Tongue (tissue), 2 donors: ENCODE measurements around the gene SIM1. TPM values are rescaled to one million over a fixed set of nuclear protein-coding genes. Genes with fewer than 3 reads are reported as not detected.

Experiments
- DNase-seq: peaks from one replicate; pipeline ENCODE4 v3.0.0-alpha.2; 2015
- total RNA-seq: library from RNA; depleted of rRNA; stranded (reverse); fragments of >200 nt; gene quantifications from one replicate; pipeline ENCODE4 v1.2.3, GENCODE V29; 2014

SIM1 gene
- total RNA-seq, 1 donor from 2014 or later = 2.4 TPM

DNA sequence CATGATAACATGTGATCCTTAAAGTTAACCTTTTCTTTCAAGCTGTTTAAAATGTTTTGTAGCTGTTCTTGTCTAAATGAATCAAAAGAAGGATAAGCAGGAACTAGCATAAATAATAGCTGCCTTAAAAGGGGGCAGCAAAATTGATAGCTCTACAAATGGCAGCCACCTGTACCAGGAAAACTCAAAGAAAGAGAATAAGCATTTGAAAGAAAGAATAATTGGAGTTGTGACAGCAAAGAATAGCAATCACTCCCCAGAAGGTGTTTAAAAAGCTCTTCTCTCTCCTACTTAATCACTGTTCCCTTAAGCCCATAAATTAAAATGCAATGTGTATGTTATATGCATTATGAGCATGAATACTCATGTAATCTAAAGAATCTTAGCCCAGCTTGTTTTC, 114.6 kb downstream of the SIM1 start:
- no peak for DNase-seq

DNA sequence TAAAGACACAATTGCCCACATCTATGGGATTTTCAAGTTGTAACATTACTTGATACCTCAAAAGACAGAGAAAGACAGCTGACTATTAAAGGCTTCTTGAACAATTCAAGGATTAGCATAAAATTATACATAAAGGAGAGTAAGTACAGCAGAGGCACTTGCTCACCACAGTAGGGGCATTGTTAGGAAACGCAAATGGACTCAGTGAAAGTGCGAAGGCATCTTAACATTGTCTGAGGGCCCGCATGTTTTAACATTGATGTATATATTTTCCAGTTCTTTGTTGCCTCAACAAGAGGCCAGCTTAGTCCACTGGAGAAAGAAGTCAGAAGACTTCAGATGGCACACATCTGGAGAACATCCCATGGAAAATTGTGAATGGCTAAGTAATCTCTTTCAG, 115.4 kb downstream of the SIM1 start:
- no peak for DNase-seq

DNA sequence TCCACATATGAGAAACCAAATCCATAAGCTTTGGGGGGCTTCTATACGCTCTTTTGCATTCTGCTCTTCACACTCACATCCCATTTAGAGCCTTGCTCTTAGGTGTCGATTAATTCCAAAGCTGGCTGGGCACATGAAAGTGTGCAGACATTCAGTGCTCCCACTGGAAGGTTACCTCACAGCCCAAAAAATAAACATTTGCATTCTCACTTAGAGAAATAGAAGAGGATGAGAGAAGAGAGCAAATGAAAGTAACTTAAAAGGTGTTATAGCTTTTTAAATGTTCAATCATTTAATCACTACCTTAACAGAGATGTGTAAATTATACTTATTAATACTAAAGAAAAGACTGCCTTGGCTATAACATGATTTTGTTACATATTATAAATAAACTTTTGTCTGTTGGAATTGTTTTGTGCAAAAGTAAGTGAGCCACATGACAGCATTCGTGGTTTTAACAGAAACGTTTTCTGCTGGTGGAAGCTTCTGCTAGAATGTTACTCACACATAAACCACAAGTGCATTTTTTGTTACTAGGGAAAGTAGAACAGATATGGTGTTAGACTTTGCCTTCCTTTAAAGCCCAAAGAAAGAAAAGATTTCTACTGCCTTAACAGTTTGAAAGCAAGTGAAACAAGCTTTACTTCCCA, 116.7 kb downstream of the SIM1 start:
- DNase-seq = no peak

DNA sequence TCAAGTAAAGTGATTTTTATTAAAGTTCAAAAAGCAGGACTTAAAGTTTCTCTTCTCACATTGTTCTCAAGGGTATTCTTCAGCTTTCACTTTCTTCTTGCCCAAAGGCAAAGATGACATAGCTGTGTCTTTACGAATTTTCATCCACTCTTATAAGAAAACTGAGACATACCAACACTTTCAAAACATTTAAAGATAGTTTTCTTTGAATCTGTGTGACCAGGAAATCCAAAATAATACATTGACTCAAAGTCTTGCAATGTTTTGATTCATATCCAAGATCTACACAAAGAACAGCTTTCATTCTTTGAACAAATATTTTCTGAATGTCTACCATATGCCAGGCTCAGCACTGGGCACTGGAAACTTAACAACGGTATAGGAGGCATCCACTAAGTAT, 117.9 kb downstream of the SIM1 start:
- no peak for DNase-seq

DNA sequence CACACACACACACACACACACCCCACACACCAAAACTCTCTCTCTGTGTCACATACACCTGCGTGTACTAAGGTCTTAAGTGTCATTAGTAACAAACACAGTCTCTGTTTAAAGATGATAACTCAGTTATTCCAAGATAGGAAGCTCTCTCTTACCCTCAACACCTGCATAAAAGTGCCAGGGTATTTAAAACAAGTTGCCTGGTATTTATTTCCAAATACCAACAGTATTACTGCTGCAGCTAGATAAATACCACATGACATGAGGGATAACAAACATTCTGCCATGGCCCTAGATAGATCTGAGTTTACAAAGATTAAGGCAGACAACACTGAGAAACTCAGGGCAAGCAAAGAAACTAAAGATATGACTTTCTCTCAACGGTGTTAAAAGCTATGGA, 118.5 kb downstream of the SIM1 start:
- DNase-seq = no peak

DNA sequence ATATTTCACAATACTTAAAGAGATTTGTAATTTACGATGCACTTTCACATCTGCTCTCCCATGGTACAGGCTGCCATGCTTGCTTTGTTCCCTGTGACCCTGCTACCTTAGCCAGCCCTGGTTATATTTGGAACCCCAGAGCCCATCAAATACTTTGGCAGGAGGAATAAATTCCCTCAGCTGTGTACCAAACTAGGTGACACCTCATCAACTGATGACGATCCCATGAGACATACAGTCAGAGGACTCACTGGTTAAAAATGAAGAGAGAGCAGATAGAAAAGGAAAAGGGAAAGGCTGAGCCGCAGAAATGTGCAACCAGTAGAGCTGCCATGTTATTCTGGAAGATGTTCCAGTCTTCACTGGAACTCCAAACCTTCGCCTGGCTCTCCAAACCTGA, 120.0 kb downstream of the SIM1 start:
- no peak for DNase-seq

DNA sequence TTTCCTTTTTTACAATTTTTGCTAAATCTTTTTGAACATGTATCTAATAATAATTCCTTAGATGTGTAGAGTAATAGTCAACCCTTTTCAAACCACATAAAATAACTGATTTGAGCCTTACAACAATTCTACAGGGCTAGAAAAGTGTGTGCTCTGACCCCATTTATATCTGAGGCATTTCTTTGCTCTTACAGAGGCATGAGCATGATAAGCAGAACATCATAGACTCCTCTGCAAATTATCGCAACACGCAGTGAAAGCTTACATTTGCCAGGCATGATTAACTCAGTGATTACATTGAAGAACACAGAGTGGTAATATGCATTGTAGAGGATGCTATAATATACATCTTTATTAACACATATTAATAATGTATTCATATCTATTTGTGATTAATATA, 120.4 kb downstream of the SIM1 start:
- DNase-seq = no peak

DNA sequence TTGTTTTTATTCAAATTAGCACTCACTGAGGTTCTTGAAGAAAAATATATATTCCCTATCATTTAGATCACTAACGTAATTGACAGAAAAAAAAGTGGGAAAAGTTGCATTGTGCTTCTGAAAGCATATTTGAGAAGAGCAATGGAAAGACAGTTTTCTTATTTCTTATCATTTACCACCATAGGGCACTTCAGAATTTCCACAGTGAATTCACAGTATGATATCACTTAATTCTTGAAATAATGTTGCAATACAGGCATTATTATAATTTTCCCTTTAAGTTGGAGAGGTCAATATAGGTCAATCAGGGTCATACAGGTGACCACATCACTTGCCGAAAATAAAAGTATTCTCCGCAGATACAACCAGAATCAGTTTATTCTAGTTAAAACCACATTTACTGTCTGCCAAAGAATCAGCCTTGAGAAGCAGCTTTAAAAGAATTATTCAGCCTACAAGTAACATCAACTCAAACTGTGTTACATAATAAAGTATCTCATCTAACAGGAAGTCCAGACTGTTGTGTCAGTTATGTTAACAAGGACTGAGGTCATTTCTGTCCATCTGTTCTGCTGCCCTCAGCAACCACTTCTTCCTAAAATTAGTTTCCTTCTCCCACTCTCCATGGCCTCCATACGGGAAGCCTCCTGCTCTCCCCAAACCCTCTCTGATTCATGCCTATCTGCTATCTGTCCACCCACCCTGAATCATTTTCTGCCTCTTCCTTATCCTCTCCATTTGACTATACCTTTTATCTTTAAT, 121.2 kb downstream of the SIM1 start:
- DNase-seq = no peak

DNA sequence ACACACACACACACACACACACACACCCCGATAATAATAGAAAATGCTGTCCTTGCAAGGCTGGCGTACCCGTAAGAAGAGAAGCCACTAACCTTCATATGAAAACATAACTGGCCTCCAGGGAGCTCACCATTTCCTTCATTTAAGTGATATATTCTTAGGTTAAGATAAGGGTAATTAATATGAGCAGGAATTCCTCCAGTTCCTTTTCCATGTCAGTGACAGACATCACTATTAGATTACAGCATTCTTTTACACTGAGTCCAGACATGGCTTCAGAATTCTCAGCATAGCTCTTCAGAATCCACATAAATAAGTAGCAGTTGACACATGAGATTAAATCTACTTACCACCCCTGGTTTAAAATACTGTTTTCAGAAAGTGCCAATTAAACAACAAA, 121.9 kb downstream of the SIM1 start:
- no peak for DNase-seq

DNA sequence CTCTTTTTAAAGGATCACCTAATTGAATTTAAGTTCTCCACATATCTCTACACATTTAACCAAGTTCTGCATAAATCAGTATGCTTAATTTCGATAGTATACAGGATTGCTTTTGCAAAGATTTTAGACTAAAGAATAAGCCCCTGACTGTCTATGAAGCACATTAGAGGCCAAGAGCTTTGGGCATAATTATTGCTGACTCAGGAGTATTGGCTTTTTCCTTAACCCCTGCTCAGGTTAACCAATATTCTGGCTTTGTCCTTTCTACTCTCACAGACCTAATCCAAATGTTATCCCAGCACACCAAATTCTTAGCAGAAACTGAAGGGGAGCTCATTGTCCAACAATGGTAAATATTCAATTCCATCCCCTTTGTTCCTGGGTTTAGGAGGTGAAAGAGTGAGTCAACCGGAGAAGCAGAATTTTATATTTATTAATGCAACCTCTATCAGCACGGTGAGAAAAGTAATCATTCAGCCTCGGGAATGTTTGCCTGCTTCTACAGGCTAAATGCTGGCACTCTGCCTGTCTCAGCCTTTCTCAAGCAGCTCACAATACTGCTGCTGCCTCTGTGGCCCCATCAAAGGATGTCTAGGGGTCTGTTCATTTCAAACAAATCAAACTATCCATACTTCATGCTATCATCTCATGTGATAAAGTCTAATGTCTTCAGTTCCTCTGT, 125.0 kb downstream of the SIM1 start:
- DNase-seq = no peak

DNA sequence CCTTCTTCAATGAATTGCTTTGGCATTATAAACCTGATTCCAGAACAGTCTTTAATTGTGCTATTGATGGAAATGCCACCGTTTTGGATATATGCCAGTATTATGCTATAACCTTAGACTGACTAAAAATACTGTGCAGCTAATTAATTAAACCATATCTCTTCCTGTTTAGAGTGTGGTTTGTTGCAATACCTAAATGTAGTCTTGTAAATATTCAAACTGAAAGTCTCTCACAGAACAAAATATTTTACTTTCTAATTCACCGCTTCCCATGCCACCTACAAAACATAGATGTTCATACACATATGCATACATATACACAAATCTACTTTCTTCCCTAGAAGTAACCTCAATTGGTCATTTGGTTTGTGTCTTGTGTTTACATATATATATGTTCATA, 126.6 kb downstream of the SIM1 start:
- DNase-seq = no peak

DNA sequence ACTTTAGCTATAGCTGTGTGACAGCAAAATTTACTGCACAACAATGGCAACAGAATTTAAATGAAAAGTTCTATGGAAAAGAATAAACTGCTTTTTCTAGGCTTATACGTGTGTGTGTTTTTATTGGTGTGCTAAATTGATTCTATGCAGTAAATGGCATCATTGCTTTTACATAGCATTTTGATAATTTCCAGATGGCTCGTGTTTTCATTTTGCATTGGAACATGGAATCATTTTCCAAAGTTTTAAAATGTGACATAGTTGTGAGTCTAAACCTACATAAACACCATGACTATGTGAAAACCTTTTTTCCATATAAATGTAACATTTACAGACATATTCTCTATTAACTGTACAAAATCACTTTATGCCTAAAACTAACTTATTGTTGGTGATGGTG, 127.8 kb downstream of the SIM1 start:
- peak; percentile 30 for DNase-seq

DNA sequence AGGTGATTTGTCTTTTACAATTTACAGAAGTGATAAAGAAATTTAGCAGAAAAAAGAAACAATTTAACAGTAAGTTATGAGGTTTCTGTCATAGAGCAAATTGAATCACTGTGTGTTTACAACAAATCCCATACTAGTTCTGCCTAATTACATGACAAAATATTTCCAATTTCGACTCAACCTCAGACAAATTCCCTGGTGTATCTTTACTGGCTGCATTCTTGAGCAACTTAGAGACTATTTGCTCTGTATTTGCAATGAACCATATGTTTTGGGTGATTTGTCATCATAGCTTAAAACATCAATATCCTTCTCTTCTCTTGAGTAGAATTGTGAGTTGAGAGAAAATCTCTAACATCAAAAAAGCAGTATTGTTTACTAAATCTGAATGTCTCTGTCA, 128.7 kb downstream of the SIM1 start:
- peak; percentile 22 for DNase-seq
